DOHH2 (cell line): ENCODE measurements around the gene PCYT2.

Experiments used
- CTCF ChIP-seq: fragments of 200-600 bp; sonication (generic); IDR thresholded peaks from one replicate; pipeline ENCODE4 v1.5.1; 2014; ENCODE audit warnings: antibody characterized with exemption, mild to moderate bottlenecking, low read depth, low read length; ENCODE audit not compliant: poor library complexity, severe bottlenecking
- EZH2phosphoT487 ChIP-seq: fragments of 200-600 bp; sonication (generic); IDR thresholded peaks from 2 replicates; pipeline ENCODE4 v1.6.1; 2017; ENCODE audit warnings: borderline replicate concordance, mild to moderate bottlenecking, antibody characterized with exemption, low read length, moderate library complexity, mixed read lengths

- TF ChIP-seq EZH2phosphoT487 (no peak), CTCF (no peak)
Measured at GRCh38 chr17:81902653-81903414, 8.4 kb downstream of the PCYT2 start.
